ENCODE results near the gene PPIP5K1. TPM values are rescaled to one million over a fixed set of nuclear protein-coding genes. Genes with fewer than 3 reads are reported as not detected.

PPIP5K1 gene
- total RNA-seq, 1 experiment from 2014 or later: 31.5 TPM

GRCh38 chr15:43519196-43519595, 70.8 kb downstream of the PPIP5K1 start:
- Histone ChIP-seq H3K27me3 (ENCODE audit: low read length) (no peaks in the 10 kb centered on the region), H3K9ac (ENCODE audit: low read length) (no peak overlapping the region), H3K4me2 (ENCODE audit: low read depth, low read length, poor library complexity, severe bottlenecking) (no peak overlapping the region), H4K20me1 (ENCODE audit: insufficient read depth, low read depth, low read length) (no peaks in the 10 kb centered on the region), H3K9me2 (replicated peaks; ENCODE audit: insufficient read depth, low read length) (no peaks in the 10 kb centered on the region), H3K79me2 (ENCODE audit: low read length) (no peaks in the 10 kb centered on the region), H2AFZ (ENCODE audit: low read length) (no peak overlapping the region), H3K27ac (ENCODE audit: low read length) (no peak overlapping the region), H3K4me1 (ENCODE audit: low read length) (peaks cover 15% of the 10 kb centered on the region), H3K4me3 (ENCODE audit: low read length) (no peak overlapping the region), H3K36me3 (ENCODE audit: insufficient read depth, low read length) (no peaks in the 10 kb centered on the region), H3K9me3 (ENCODE audit: low read length) (no peaks in the 10 kb centered on the region)
- DNase-seq: peak; percentile 39

DNA sequence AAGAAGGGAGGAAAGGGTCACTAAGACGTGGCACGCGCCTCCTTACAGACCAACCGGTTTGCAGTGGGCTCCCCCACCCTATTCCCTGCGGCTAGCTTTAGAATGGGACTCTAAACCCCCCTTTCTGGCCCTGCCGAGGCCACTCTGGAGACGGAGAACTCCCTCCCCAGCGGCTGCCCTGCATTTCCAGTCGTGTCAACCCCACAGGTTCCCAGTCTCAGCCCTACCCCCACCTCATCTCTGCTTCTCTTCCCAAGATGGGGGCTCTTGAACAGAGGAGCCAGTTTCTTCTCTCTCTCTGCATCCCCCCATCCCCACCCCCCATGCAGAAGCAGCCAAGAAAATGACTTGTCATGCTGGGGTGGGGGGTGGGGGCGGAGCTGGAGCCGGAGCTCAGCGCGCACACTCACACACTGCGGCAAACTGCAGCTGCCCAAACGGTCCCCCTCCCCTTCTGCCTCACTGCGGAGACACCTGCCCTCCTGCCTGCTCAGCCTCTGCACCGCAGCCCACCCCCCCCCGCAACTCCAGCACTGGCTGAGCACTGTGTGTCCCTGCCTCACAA, 71.7 kb downstream of the PPIP5K1 start:
- Histone ChIP-seq H3K9me2 (replicated peaks; ENCODE audit: insufficient read depth, low read length) (no peaks in the 10 kb centered on the region), H2AFZ (ENCODE audit: low read length) (no peak overlapping the region), H3K4me2 (ENCODE audit: low read depth, low read length, poor library complexity, severe bottlenecking) (no peak overlapping the region), H3K9ac (ENCODE audit: low read length) (no peak overlapping the region), H3K79me2 (ENCODE audit: low read length) (no peaks in the 10 kb centered on the region), H3K4me1 (ENCODE audit: low read length) (peaks cover 15% of the 10 kb centered on the region), H3K9me3 (ENCODE audit: low read length) (no peaks in the 10 kb centered on the region), H3K4me3 (ENCODE audit: low read length) (no peak overlapping the region), H4K20me1 (ENCODE audit: insufficient read depth, low read depth, low read length) (no peaks in the 10 kb centered on the region), H3K27me3 (ENCODE audit: low read length) (no peaks in the 10 kb centered on the region), H3K27ac (ENCODE audit: low read length) (no peak overlapping the region), H3K36me3 (ENCODE audit: insufficient read depth, low read length) (no peaks in the 10 kb centered on the region)
- peak; percentile 35 for DNase-seq

DNA sequence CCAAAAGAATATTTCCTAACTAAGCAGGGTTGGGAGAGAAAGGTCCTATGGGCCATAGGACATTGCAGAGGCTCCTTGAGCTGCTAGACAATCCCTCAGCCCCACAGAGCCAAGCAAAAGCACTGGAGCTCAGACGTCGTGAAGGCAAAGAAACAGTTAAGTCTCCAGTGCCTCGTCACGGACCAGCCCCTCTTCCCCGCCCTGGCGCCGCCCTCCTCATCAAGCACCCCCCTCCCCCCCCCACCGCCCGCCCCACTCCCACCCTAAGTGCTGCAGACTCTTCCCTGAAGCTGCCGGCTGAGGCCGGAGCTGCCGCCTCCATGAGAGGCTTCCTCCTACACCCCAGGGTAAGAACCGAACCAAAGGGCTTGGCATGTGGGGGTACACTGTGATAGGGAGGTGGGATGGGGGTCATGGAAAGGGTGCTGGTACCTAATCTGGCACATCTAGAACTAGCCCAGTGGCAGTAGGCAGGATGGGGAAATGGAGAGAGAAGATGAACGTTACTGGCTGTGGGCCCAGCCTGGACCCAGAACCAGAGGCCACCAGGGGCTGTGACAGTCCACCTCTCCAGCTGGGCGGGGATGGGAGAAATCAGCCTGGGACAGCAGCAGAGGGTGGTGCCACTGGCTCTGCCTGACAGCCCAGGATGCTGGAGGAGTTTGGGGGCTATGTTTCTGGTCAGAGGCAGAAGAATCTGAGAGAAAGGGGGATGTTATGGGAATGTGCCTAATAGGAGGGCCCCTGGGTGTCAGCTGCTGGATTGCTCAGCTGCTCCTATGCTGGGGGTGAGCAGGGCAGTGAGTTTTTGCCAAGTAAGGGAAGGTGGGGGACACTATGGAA, 72.4 kb downstream of the PPIP5K1 start, which contains the start of gene MAP1A:
Gene MAP1A, plus strand, starts transcription at position 255 of the 843 bp plus-strand sequence. CDS start 3,866 bp downstream, outside the sequence.
- Histone ChIP-seq H3K27ac (ENCODE audit: low read length) (no peak within 1 kb of the TSS), H3K4me1 (ENCODE audit: low read length) (peaks cover 15% of the 10 kb centered on the region), H3K79me2 (ENCODE audit: low read length) (no peaks in the 10 kb centered on the region), H3K4me3 (ENCODE audit: low read length) (no peak within 1 kb of the TSS), H3K9me3 (ENCODE audit: low read length) (no peaks in the 10 kb centered on the region), H2AFZ (ENCODE audit: low read length) (no peak within 1 kb of the TSS), H3K9ac (ENCODE audit: low read length) (no peak within 1 kb of the TSS), H3K4me2 (ENCODE audit: low read depth, low read length, poor library complexity, severe bottlenecking) (no peak within 1 kb of the TSS), H3K9me2 (replicated peaks; ENCODE audit: insufficient read depth, low read length) (no peaks in the 10 kb centered on the region), H3K36me3 (ENCODE audit: insufficient read depth, low read length) (no peaks in the 10 kb centered on the region), H4K20me1 (ENCODE audit: insufficient read depth, low read depth, low read length) (no peaks in the 10 kb centered on the region), H3K27me3 (ENCODE audit: low read length) (no peaks in the 10 kb centered on the region)
- peak; percentile 38 for DNase-seq

- Histone ChIP-seq H2AFZ (ENCODE audit: low read length) (no peak overlapping the region), H3K9me3 (ENCODE audit: low read length) (no peaks in the 10 kb centered on the region), H3K9me2 (replicated peaks; ENCODE audit: insufficient read depth, low read length) (no peaks in the 10 kb centered on the region), H3K4me2 (ENCODE audit: low read depth, low read length, poor library complexity, severe bottlenecking) (no peak overlapping the region), H3K4me3 (ENCODE audit: low read length) (no peak overlapping the region), H3K9ac (ENCODE audit: low read length) (no peak overlapping the region), H3K36me3 (ENCODE audit: insufficient read depth, low read length) (no peaks in the 10 kb centered on the region), H3K4me1 (ENCODE audit: low read length) (peaks cover 15% of the 10 kb centered on the region), H3K79me2 (ENCODE audit: low read length) (no peaks in the 10 kb centered on the region), H3K27ac (ENCODE audit: low read length) (no peak overlapping the region), H3K27me3 (ENCODE audit: low read length) (no peaks in the 10 kb centered on the region), H4K20me1 (ENCODE audit: insufficient read depth, low read depth, low read length) (no peaks in the 10 kb centered on the region)
- DNase-seq: peak; percentile 19
Observed at GRCh38 chr15:43516801-43517353, 73.1 kb downstream of the PPIP5K1 start.

- Histone ChIP-seq H4K20me1 (ENCODE audit: insufficient read depth, low read depth, low read length) (no peaks in the 10 kb centered on the region), H3K4me1 (ENCODE audit: low read length) (peaks cover 20% of the 10 kb centered on the region), H3K9me3 (ENCODE audit: low read length) (no peaks in the 10 kb centered on the region), H2AFZ (ENCODE audit: low read length) (no peak overlapping the region), H3K36me3 (ENCODE audit: insufficient read depth, low read length) (no peaks in the 10 kb centered on the region), H3K4me2 (ENCODE audit: low read depth, low read length, poor library complexity, severe bottlenecking) (peak overlapping the region; percentile 29), H3K27ac (ENCODE audit: low read length) (no peak overlapping the region), H3K4me3 (ENCODE audit: low read length) (no peak overlapping the region), H3K79me2 (ENCODE audit: low read length) (no peaks in the 10 kb centered on the region), H3K9ac (ENCODE audit: low read length) (peak overlapping the region; percentile 25; the same call in 1 of the 2 replicates), H3K27me3 (ENCODE audit: low read length) (no peaks in the 10 kb centered on the region), H3K9me2 (replicated peaks; ENCODE audit: insufficient read depth, low read length) (no peaks in the 10 kb centered on the region)
- peak; percentile 62 for DNase-seq
Observed at GRCh38 chr15:43516185-43516584, 73.8 kb downstream of the PPIP5K1 start.

- Histone ChIP-seq H3K9ac (ENCODE audit: low read length) (0 out of 2 replicates have a peak overlapping the region, but pooled peaks have one; percentile 25), H3K4me3 (ENCODE audit: low read length) (no peak overlapping the region), H3K4me2 (ENCODE audit: low read depth, low read length, poor library complexity, severe bottlenecking) (peak overlapping the region; percentile 29), H3K36me3 (ENCODE audit: insufficient read depth, low read length) (no peaks in the 10 kb centered on the region), H3K9me2 (replicated peaks; ENCODE audit: insufficient read depth, low read length) (no peaks in the 10 kb centered on the region), H3K4me1 (ENCODE audit: low read length) (peaks cover 23% of the 10 kb centered on the region), H3K79me2 (ENCODE audit: low read length) (no peaks in the 10 kb centered on the region), H2AFZ (ENCODE audit: low read length) (no peak overlapping the region), H4K20me1 (ENCODE audit: insufficient read depth, low read depth, low read length) (no peaks in the 10 kb centered on the region), H3K27me3 (ENCODE audit: low read length) (no peaks in the 10 kb centered on the region), H3K27ac (ENCODE audit: low read length) (no peak overlapping the region), H3K9me3 (ENCODE audit: low read length) (no peaks in the 10 kb centered on the region)
- no peak for DNase-seq
Observed at GRCh38 chr15:43515741-43516140, 74.3 kb downstream of the PPIP5K1 start.

DNA sequence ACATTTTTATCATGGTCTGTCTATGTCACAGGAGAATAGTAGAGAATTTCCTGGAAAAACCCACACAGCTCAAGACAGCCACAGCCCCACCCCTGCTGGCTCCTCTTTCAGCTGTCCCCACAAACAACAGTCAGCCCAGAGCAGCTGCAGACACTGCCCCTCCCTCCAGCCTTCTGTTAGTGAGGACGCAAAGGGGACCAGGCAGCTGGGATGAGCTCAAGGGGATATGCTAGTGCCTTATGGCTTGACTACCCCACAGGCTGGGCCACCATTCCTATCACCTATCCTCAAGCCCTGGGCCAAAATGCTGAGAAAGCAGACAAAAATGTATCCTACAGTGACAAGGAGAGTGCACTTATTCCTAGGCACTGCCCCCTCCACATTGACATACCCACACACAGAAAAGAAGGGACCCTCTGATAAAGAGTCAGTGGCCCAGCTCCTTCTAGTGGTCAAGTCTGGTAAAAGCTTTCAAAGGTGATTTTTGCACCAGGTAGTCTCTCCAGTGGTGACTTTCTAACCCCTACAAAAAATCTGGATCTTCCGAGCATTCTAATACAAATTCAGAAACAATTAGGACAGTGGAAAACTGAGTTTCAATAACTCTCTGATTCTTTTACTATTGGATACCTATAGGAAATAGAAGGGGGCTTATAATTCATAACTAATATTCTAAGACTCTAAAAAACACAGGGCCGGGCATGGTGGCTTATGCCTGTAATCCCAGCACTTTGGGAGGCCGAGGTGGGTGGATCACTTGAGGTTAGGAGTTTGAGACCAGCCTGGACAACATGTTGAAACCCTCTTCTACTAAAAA, 75.6 kb downstream of the PPIP5K1 start:
- H2AFZ ChIP-seq (ENCODE audit: low read length): no peak overlapping the region
- no peaks in the 10 kb centered on the region for H3K9me3 ChIP-seq (ENCODE audit: low read length)
- H3K27ac ChIP-seq (ENCODE audit: low read length): no peak overlapping the region

More for the DNA sequence above, 75.6 kb downstream of the PPIP5K1 start:
- DNase-seq: peak; percentile 77
- Histone ChIP-seq H3K4me2 (ENCODE audit: low read depth, low read length, poor library complexity, severe bottlenecking) (no peak overlapping the region), H3K27me3 (ENCODE audit: low read length) (no peaks in the 10 kb centered on the region), H3K79me2 (ENCODE audit: low read length) (no peaks in the 10 kb centered on the region), H3K4me3 (ENCODE audit: low read length) (no peak overlapping the region), H3K4me1 (ENCODE audit: low read length) (peaks cover 33% of the 10 kb centered on the region), H3K9me2 (replicated peaks; ENCODE audit: insufficient read depth, low read length) (no peaks in the 10 kb centered on the region), H3K9ac (ENCODE audit: low read length) (no peak overlapping the region), H4K20me1 (ENCODE audit: insufficient read depth, low read depth, low read length) (no peaks in the 10 kb centered on the region), H3K36me3 (ENCODE audit: insufficient read depth, low read length) (no peaks in the 10 kb centered on the region)
